ENCODE data around the gene JMJD8. TPM values are rescaled to one million over a fixed set of nuclear protein-coding genes. Genes with fewer than 3 reads are reported as not detected.

Gene JMJD8
- total and polyA plus RNA-seq, 2 experiments from 2014 or later = 48.5 to 82.5 TPM

- Histone ChIP-seq H3K79me2 (replicated peaks; ENCODE audit: insufficient read depth) (no peaks in the 10 kb centered on the region), H3K4me3 (peak overlapping the region; percentile 80), H3K36me3 (ENCODE audit: insufficient read depth) (no peaks in the 10 kb centered on the region), H2AFZ (peak overlapping the region; percentile 10; the same call in 1 of the 2 replicates), H4K20me1 (replicated peaks; ENCODE audit: insufficient read depth) (no peaks in the 10 kb centered on the region), H3K27ac (ENCODE audit: low read depth) (no peak overlapping the region), H3F3A (replicated peaks; ENCODE audit: low read depth) (peaks cover 11% of the 10 kb centered on the region; the same call in 1 of the 2 replicates), H3K9me2 (ENCODE audit: insufficient read depth) (no peaks in the 10 kb centered on the region), H3K4me2 (peak overlapping the region; percentile 95), H3K27me3 (ENCODE audit: insufficient read depth) (no peaks in the 10 kb centered on the region), H3K4me1 (ENCODE audit: insufficient read depth) (no peaks in the 10 kb centered on the region; the same call in 1 of the 2 replicates)
- Mint-ChIP-seq H3K27ac (no peak overlapping the region), H3K4me3 (peak overlapping the region; percentile 75), H3K36me3 (ENCODE audit: low read depth) (no peaks in the 10 kb centered on the region; the same call in 2 of the 3 replicates), H3K27me3 (ENCODE audit: insufficient read depth, low read depth, poor library complexity) (peaks cover 8% of the 10 kb centered on the region), H3K9me3 (no peaks in the 10 kb centered on the region), H3K4me1 (peaks cover 3% of the 10 kb centered on the region; the same call in 1 of the 3 replicates)
- no peak for DNase-seq (ENCODE audit: low spot score)
- TF ChIP-seq CREB1 (CRISPR knock-in tag; IDR thresholded peaks at IDR 0.05; ENCODE audit: low read depth) (no peak), ZNF331 (CRISPR knock-in tag; IDR thresholded peaks at IDR 0.05; ENCODE audit: low read depth) (no peak), EZH2 (IDR thresholded peaks at IDR 0.05; ENCODE audit: low read depth, unreplicated experiment) (no peak), ZNF114 (CRISPR knock-in tag; IDR thresholded peaks at IDR 0.05) (no peak), ZNF462 (CRISPR knock-in tag; IDR thresholded peaks at IDR 0.05) (no peak), STAT1 (IDR thresholded peaks at IDR 0.05; ENCODE audit: unreplicated experiment) (no peak), POLR2AphosphoS5 (IDR thresholded peaks at IDR 0.05; ENCODE audit: low read depth) (no peak)
- ATAC-seq = peak; percentile 6; the same call in 1 of the 3 replicates
These were observed 34.5 kb downstream of the JMJD8 start for GRCh38 chr16:649631-650030.
